ENCODE data around the gene NUP98. TPM values are rescaled to one million over a fixed set of nuclear protein-coding genes. Genes with fewer than 3 reads are reported as not detected.

The NUP98 gene
- total RNA-seq, 1 experiment from 2014 or later = 82.4 TPM

DNA sequence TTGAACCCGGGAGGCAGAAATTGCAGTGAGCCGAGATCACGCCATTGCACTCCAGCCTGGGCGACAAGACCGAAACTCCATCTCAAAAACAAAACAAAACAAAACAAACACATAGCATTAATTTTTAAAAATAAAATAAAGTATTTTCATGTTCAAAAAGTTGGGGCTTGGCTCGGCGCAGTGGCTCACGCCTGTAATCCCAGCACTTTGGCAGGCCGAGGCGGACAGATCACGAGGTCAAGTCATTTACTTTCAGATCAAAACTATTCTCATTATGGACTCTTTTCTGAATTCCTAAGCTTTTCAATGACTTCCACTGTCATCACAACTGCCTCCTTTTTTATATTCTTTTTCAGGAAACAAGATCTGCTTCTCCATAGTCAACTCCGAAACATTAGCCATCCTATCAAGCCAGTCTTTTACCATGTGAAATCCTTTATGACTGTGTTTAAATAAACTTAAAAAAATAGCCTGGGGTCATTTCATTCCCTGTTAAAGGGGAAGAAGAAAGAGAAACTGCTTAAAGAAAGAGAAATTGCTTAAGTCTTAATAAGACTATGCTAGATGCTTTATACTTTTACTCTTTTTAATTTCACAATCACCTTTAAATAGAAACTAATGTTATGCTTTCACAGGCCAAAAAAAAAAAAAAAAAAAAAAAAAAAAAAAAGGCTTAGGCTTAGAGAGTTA is 113.1 kb downstream of the NUP98 start:
- Histone ChIP-seq H3K4me1 (ENCODE audit: insufficient read depth, low read length, poor library complexity, severe bottlenecking) (no peaks in the 10 kb centered on the region), H3K27ac (ENCODE audit: low read depth, low read length, poor library complexity, severe bottlenecking) (no peak overlapping the region), H3K27me3 (replicated peaks; ENCODE audit: insufficient read depth, low read depth, low read length, poor library complexity) (no peaks in the 10 kb centered on the region), H3K4me3 (ENCODE audit: low read depth, low read length, poor library complexity, severe bottlenecking) (no peak overlapping the region), H3K9me3 (ENCODE audit: low read depth, low read length, poor library complexity, severe bottlenecking) (no peaks in the 10 kb centered on the region), H3K36me3 (ENCODE audit: insufficient read depth, low read length, poor library complexity, severe bottlenecking) (peaks cover 71% of the 10 kb centered on the region)
- intact Hi-C loops (cut with micrococcal nuclease; ENCODE audit: unreplicated experiment) = no loop called here
- BruUV-seq (replicated peaks) = no TSS peak
- ChIA-PET POLR2A (ENCODE audit: low non-redundant PET) (interaction anchor here (0.6 kb wide), 1 partner anchor 727 kb away, joined by 3 read pairs; no protein-coding TSS in a partner anchor), CTCF (no interaction called here)
- DNase-seq (ENCODE audit: low spot score) = no peak
- no peak for TF ChIP-seq EZH2 (IDR thresholded peaks at IDR 0.05; ENCODE audit: borderline replicate concordance, low read depth, low read length, poor library complexity, severe bottlenecking)
- TF ChIP-seq, protein P1, sequence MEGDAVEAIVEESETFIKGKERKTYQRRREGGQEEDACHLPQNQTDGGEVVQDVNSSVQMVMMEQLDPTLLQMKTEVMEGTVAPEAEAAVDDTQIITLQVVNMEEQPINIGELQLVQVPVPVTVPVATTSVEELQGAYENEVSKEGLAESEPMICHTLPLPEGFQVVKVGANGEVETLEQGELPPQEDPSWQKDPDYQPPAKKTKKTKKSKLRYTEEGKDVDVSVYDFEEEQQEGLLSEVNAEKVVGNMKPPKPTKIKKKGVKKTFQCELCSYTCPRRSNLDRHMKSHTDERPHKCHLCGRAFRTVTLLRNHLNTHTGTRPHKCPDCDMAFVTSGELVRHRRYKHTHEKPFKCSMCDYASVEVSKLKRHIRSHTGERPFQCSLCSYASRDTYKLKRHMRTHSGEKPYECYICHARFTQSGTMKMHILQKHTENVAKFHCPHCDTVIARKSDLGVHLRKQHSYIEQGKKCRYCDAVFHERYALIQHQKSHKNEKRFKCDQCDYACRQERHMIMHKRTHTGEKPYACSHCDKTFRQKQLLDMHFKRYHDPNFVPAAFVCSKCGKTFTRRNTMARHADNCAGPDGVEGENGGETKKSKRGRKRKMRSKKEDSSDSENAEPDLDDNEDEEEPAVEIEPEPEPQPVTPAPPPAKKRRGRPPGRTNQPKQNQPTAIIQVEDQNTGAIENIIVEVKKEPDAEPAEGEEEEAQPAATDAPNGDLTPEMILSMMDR (conservative IDR thresholded peaks at IDR 0.05; ENCODE audit: low read depth, low read length) = no peak

- Histone ChIP-seq H3K27ac (ENCODE audit: low read depth, low read length, poor library complexity, severe bottlenecking) (no peak overlapping the region), H3K36me3 (ENCODE audit: insufficient read depth, low read length, poor library complexity, severe bottlenecking) (peaks cover 79% of the 10 kb centered on the region), H3K4me3 (ENCODE audit: low read depth, low read length, poor library complexity, severe bottlenecking) (no peak overlapping the region), H3K4me1 (ENCODE audit: insufficient read depth, low read length, poor library complexity, severe bottlenecking) (no peaks in the 10 kb centered on the region), H3K27me3 (replicated peaks; ENCODE audit: insufficient read depth, low read depth, low read length, poor library complexity) (no peaks in the 10 kb centered on the region), H3K9me3 (ENCODE audit: low read depth, low read length, poor library complexity, severe bottlenecking) (no peaks in the 10 kb centered on the region)
- CTCF ChIA-PET = no interaction called here
- POLR2A ChIA-PET (ENCODE audit: low non-redundant PET) = no interaction called here
- DNase-seq (ENCODE audit: low spot score) = no peak
- intact Hi-C loops (cut with micrococcal nuclease; ENCODE audit: unreplicated experiment) = no loop called here
- no peak for TF ChIP-seq EZH2 (IDR thresholded peaks at IDR 0.05; ENCODE audit: borderline replicate concordance, low read depth, low read length, poor library complexity, severe bottlenecking)
- TF ChIP-seq, protein P1 (conservative IDR thresholded peaks at IDR 0.05; ENCODE audit: low read depth, low read length) = no peak
- BruUV-seq (replicated peaks) = no TSS peak
Measured at GRCh38 chr11:3683039-3683438, 114.3 kb downstream of the NUP98 start.

- BruUV-seq (replicated peaks) = no TSS peak
- Histone ChIP-seq H3K4me3 (ENCODE audit: low read depth, low read length, poor library complexity, severe bottlenecking) (no peak overlapping the region), H3K36me3 (ENCODE audit: insufficient read depth, low read length, poor library complexity, severe bottlenecking) (peaks cover 83% of the 10 kb centered on the region), H3K27me3 (replicated peaks; ENCODE audit: insufficient read depth, low read depth, low read length, poor library complexity) (no peaks in the 10 kb centered on the region), H3K27ac (ENCODE audit: low read depth, low read length, poor library complexity, severe bottlenecking) (no peak overlapping the region), H3K9me3 (ENCODE audit: low read depth, low read length, poor library complexity, severe bottlenecking) (no peaks in the 10 kb centered on the region), H3K4me1 (ENCODE audit: insufficient read depth, low read length, poor library complexity, severe bottlenecking) (no peaks in the 10 kb centered on the region)
- intact Hi-C loops (cut with micrococcal nuclease; ENCODE audit: unreplicated experiment) = no loop called here
- no peak for DNase-seq (ENCODE audit: low spot score)
- ChIA-PET CTCF (no interaction called here), POLR2A (ENCODE audit: low non-redundant PET) (no interaction called here)
- TF ChIP-seq, protein P1 (conservative IDR thresholded peaks at IDR 0.05; ENCODE audit: low read depth, low read length) = no peak
- no peak for TF ChIP-seq EZH2 (IDR thresholded peaks at IDR 0.05; ENCODE audit: borderline replicate concordance, low read depth, low read length, poor library complexity, severe bottlenecking)
Measured at GRCh38 chr11:3679077-3679476, 118.3 kb downstream of the NUP98 start.

Data from A673 (cell line).